ENCODE results near the gene MACF1. TPM values are rescaled to one million over a fixed set of nuclear protein-coding genes. Genes with fewer than 3 reads are reported as not detected.

The MACF1 gene
- total RNA-seq, 1 experiment from 2014 or later, result 103 TPM

DNA sequence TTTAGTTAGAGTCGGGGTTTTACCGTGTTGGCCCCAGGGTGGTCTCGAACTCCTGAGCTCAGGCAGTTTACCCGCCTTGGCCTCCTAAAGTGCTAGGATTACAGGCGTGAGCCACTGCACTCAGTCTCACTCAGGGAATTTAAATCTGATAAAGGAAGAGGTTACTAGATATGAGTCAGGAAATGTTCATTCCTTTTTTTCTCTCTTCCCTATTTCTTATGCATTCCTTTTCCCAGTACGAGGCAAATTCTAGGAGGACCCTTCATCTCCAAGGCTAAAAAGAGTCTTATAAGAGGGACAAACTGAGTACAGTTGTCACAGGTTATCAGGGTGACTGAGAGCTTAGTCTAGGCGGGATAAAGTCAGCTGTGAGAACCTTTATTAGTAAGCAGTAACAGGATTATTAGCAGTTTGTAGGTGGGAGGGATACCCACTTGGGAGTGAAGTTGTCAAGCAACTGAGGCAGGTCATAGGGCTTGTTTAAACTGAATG lies 9.1 kb downstream of the MACF1 start:
- Histone ChIP-seq H3K4me2 (ENCODE audit: low read length) (no peak overlapping the region), H3K9me3 (ENCODE audit: low read length) (no peaks in the 10 kb centered on the region), H3K9ac (ENCODE audit: low read length) (no peak overlapping the region), H3K79me2 (ENCODE audit: low read length) (peaks cover 13% of the 10 kb centered on the region; the same call in 1 of the 2 replicates), H3K9me2 (replicated peaks; ENCODE audit: low read length) (no peaks in the 10 kb centered on the region), H4K20me1 (ENCODE audit: low read length) (no peaks in the 10 kb centered on the region), H3K4me1 (ENCODE audit: insufficient read depth, low read length) (peaks cover 6% of the 10 kb centered on the region; the same call in 1 of the 2 replicates), H2AFZ (ENCODE audit: low read length) (no peak overlapping the region), H3K4me3 (ENCODE audit: low read length) (no peak overlapping the region), H3K36me3 (ENCODE audit: low read depth, low read length) (no peaks in the 10 kb centered on the region), H3K27me3 (ENCODE audit: low read length) (no peaks in the 10 kb centered on the region), H3K27ac (ENCODE audit: low read length) (no peak overlapping the region), H3F3A (ENCODE audit: low read length, unreplicated experiment) (no peaks in the 10 kb centered on the region)
- CTCF ChIA-PET, result no interaction called here
- no TSS peak for BruUV-seq (replicated peaks)
- POLR2A ChIA-PET (ENCODE audit: unreplicated experiment), result no interaction called here
- DNase-seq (no peak), ATAC-seq (no peak)
- TF ChIP-seq, protein P1, sequence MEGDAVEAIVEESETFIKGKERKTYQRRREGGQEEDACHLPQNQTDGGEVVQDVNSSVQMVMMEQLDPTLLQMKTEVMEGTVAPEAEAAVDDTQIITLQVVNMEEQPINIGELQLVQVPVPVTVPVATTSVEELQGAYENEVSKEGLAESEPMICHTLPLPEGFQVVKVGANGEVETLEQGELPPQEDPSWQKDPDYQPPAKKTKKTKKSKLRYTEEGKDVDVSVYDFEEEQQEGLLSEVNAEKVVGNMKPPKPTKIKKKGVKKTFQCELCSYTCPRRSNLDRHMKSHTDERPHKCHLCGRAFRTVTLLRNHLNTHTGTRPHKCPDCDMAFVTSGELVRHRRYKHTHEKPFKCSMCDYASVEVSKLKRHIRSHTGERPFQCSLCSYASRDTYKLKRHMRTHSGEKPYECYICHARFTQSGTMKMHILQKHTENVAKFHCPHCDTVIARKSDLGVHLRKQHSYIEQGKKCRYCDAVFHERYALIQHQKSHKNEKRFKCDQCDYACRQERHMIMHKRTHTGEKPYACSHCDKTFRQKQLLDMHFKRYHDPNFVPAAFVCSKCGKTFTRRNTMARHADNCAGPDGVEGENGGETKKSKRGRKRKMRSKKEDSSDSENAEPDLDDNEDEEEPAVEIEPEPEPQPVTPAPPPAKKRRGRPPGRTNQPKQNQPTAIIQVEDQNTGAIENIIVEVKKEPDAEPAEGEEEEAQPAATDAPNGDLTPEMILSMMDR (conservative IDR thresholded peaks at IDR 0.05; ENCODE audit: low read depth, low read length), result no peak
- no peak for TF ChIP-seq EZH2 (IDR thresholded peaks at IDR 0.05; ENCODE audit: low read length, unreplicated experiment)
- no peak for TF ChIP-seq EZH2phosphoT487 (IDR thresholded peaks at IDR 0.05; ENCODE audit: borderline replicate concordance, low read length)
- intact Hi-C loops (cut with micrococcal nuclease), result no loop called here

DNA sequence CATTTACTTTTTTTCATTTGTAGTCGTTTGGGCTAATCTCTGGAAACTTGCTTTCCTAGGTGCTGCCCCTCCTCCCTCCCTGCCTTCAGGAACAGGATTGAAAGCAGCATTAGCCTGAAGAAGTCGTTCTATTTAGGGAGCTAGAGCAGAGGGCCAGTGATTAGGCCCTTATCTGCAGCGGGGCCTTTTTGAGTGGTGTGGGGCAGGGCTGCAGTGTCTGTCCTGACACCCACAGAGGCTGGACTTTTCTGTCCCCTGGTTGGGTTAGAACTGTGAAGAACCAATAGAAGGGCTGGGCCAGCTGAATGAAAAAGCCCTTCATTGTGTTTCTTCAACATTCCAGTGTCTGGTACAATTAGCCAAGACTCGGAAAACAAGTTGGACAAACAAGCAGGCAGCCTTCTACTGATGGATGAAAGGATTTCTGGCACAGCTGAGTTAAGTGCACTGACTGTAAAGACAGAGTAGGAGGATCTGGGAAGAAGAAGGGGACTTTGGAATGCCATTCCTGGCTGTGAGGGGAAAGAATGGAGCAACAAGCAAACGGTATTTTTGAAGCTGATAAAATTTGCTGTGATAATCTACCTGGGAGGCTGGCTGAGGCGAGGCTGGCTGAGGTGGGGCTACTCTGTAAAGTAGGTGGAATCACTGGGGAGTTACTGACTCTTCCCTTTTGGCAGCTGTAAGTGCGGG lies 9.7 kb downstream of the MACF1 start:
- H3K9me3 ChIP-seq (ENCODE audit: low read length), result no peaks in the 10 kb centered on the region
- peak; percentile 22 for DNase-seq

More for the DNA sequence above, 9.7 kb downstream of the MACF1 start:
- Histone ChIP-seq H3F3A (ENCODE audit: low read length, unreplicated experiment) (no peaks in the 10 kb centered on the region), H4K20me1 (ENCODE audit: low read length) (no peaks in the 10 kb centered on the region), H3K4me3 (ENCODE audit: low read length) (no peak overlapping the region), H3K27me3 (ENCODE audit: low read length) (no peaks in the 10 kb centered on the region), H3K4me2 (ENCODE audit: low read length) (no peak overlapping the region), H3K9ac (ENCODE audit: low read length) (no peak overlapping the region), H2AFZ (ENCODE audit: low read length) (no peak overlapping the region), H3K9me2 (replicated peaks; ENCODE audit: low read length) (no peaks in the 10 kb centered on the region), H3K36me3 (ENCODE audit: low read depth, low read length) (no peaks in the 10 kb centered on the region), H3K27ac (ENCODE audit: low read length) (no peak overlapping the region), H3K4me1 (ENCODE audit: insufficient read depth, low read length) (peaks cover 6% of the 10 kb centered on the region; the same call in 1 of the 2 replicates), H3K79me2 (ENCODE audit: low read length) (peaks cover 16% of the 10 kb centered on the region; the same call in 1 of the 2 replicates)
- TF ChIP-seq EZH2 (IDR thresholded peaks at IDR 0.05; ENCODE audit: low read length, unreplicated experiment) (no peak), EZH2phosphoT487 (IDR thresholded peaks at IDR 0.05; ENCODE audit: borderline replicate concordance, low read length) (no peak)
- TF ChIP-seq, protein P1 (conservative IDR thresholded peaks at IDR 0.05; ENCODE audit: low read depth, low read length), result no peak
- intact Hi-C loops (cut with micrococcal nuclease), result no loop called here
- BruUV-seq (replicated peaks), result no TSS peak
- ChIA-PET POLR2A (ENCODE audit: unreplicated experiment) (no interaction called here), CTCF (no interaction called here)
- ATAC-seq, result no peak

Data from PC-3 (cell line).